Gastrocnemius medialis (tissue), 4 donors: Measurements from ENCODE around the gene MARCHF3.

Source experiments
- POLR2A ChIP-seq, 2 donors: fragments of 450-650 bp; IDR thresholded peaks; one replicate each; pipeline ENCODE4 v1.6.1; 2017; ENCODE audit warnings: antibody characterized with exemption in 2 of 2, mild to moderate bottlenecking in 2 of 2, moderate library complexity in 2 of 2
- TF ChIP-seq, protein P1 (sequence below), 5 experiments: fragments of 450-650 bp in 3 of 5; fragments of 200-600 bp in 2 of 5; sonication (generic) in 2 of 5; IDR thresholded peaks in 4 of 5; conservative IDR thresholded peaks in 1 of 5; 1 replicate in 4 of 5; 2 replicates in 1 of 5; pipeline ENCODE4 v1.5.1; 2016 to 2019; ENCODE audit warnings: antibody characterized with exemption in 5 of 5, mild to moderate bottlenecking in 3 of 5, moderate library complexity in 3 of 5

DNA sequence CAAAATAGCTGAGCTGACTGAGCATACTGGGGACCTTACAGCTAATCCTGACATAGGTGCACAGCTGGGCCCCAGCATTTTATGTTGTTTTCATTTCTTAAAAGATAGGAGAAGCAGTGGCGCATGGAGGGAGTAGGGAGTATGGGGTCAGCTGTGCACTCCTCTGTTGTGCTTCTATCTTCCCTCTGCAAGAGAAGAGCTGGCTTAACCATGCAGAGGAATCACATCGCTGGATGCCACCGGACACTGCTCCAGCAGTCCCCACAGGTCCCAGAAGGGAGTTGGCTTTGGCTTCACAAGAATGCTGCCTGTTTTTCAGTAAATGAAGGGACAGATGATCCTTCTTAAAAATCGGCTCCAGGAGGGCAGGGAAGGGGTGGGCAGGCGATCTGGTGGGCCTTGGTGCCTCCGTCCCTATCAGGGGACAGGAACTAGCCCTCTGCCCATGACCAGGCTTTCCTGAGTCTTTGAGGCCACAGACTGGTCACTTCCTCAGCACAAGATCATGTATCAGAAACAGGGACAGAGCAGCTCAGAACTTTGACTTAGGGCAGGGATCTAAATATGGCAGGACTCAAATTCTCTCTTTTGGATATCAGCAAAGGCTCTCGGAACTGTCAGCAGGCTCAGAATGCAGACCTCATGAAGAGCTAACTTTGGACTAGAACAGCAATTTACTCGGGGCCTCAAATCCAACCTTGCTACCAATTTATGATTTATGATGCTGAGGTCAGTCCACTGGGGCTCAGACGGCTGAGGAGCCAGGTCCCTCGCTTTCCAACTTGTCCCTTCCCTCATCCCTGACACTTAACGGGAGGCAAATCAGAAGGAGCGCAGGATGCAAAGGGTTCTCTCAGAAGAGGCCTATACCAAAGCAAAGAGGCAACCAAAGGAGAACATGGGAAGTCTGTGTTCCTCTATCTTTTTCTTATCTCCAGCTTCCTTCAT, 47.2 kb downstream of the MARCHF3 start:
- no peak for TF ChIP-seq POLR2A (IDR thresholded peaks at IDR 0.05)
- TF ChIP-seq, protein P1, sequence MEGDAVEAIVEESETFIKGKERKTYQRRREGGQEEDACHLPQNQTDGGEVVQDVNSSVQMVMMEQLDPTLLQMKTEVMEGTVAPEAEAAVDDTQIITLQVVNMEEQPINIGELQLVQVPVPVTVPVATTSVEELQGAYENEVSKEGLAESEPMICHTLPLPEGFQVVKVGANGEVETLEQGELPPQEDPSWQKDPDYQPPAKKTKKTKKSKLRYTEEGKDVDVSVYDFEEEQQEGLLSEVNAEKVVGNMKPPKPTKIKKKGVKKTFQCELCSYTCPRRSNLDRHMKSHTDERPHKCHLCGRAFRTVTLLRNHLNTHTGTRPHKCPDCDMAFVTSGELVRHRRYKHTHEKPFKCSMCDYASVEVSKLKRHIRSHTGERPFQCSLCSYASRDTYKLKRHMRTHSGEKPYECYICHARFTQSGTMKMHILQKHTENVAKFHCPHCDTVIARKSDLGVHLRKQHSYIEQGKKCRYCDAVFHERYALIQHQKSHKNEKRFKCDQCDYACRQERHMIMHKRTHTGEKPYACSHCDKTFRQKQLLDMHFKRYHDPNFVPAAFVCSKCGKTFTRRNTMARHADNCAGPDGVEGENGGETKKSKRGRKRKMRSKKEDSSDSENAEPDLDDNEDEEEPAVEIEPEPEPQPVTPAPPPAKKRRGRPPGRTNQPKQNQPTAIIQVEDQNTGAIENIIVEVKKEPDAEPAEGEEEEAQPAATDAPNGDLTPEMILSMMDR (IDR thresholded peaks at IDR 0.05 in 4 of 5, conservative IDR thresholded peaks at IDR 0.05 in 1 of 5), result no peak
